Trophoblast cell (in vitro differentiated cells and primary cell): ENCODE measurements around the gene NIT1.

Experiments used
- DNase-seq, 2 donors: peaks; one replicate each; pipeline ENCODE4 v3.0.0-alpha.2; 2016
- H2AFZ ChIP-seq: 2 replicates; pipeline ENCODE4 v1.6.1; 2013; ENCODE audit warnings: low read length, moderate library complexity, mild to moderate bottlenecking; ENCODE audit not compliant: insufficient read depth, poor library complexity
- H2AK5ac ChIP-seq: 2 replicates; pipeline ENCODE4 v1.6.1; 2013; ENCODE audit warnings: mild to moderate bottlenecking, low read length
- H2BK120ac ChIP-seq: 2 replicates; pipeline ENCODE4 v1.6.1; 2013; ENCODE audit warnings: low read length, mild to moderate bottlenecking, moderate library complexity; ENCODE audit not compliant: insufficient read depth, poor library complexity
- H2BK12ac ChIP-seq: 2 replicates; pipeline ENCODE4 v1.6.1; 2013; ENCODE audit warnings: mild to moderate bottlenecking, low read length, moderate library complexity
- H2BK5ac ChIP-seq: 2 replicates; pipeline ENCODE4 v1.6.1; 2013; ENCODE audit warnings: low read length, low read depth, moderate library complexity, mild to moderate bottlenecking; ENCODE audit not compliant: poor library complexity
- H3K14ac ChIP-seq: 2 replicates; pipeline ENCODE4 v1.6.1; 2013; ENCODE audit warnings: mild to moderate bottlenecking, low read length
- H3K18ac ChIP-seq: 2 replicates; pipeline ENCODE4 v1.6.1; 2013; ENCODE audit warnings: mild to moderate bottlenecking, low read length
- H3K23ac ChIP-seq: 2 replicates; pipeline ENCODE4 v1.6.1; 2013; ENCODE audit warnings: low read length
- H3K27ac ChIP-seq: 2 replicates; pipeline ENCODE4 v1.5.1; 2013; ENCODE audit warnings: low read depth, mild to moderate bottlenecking, inconsistent platforms, low read length, moderate library complexity
- H3K27me3 ChIP-seq: 2 replicates; pipeline ENCODE4 v1.6.1; 2013; ENCODE audit warnings: inconsistent platforms, mild to moderate bottlenecking, low read length, moderate library complexity; ENCODE audit not compliant: insufficient read depth
- H3K36me3 ChIP-seq, 2 experiments: 1 replicate in 1 of 2; 2 replicates in 1 of 2; pipeline ENCODE4 v1.6.1; 2013; ENCODE audit warnings: low read length in 2 of 2, mild to moderate bottlenecking in 2 of 2, moderate library complexity in 1 of 2; ENCODE audit not compliant: insufficient read depth in 2 of 2, control insufficient read depth in 1 of 2
- H3K4ac ChIP-seq: 2 replicates; pipeline ENCODE4 v1.6.1; 2013; ENCODE audit warnings: low read depth, mild to moderate bottlenecking, low read length, moderate library complexity
- H3K4me1 ChIP-seq, 2 experiments: 1 replicate in 1 of 2; 2 replicates in 1 of 2; pipeline ENCODE4 v1.6.1; 2013; ENCODE audit warnings: low read length in 2 of 2, mild to moderate bottlenecking in 2 of 2, moderate library complexity in 1 of 2; ENCODE audit not compliant: insufficient read depth in 2 of 2, control insufficient read depth in 1 of 2
- H3K4me2 ChIP-seq: 2 replicates; pipeline ENCODE4 v1.6.1; 2013; ENCODE audit warnings: inconsistent platforms, mild to moderate bottlenecking, low read length, moderate library complexity
- H3K4me3 ChIP-seq: 2 replicates; pipeline ENCODE4 v1.5.1; 2013; ENCODE audit warnings: mild to moderate bottlenecking, low read depth, low read length, inconsistent platforms
- H3K79me1 ChIP-seq: one replicate; pipeline ENCODE4 v1.6.1; 2013; ENCODE audit warnings: low read length
- H3K79me2 ChIP-seq: 2 replicates; pipeline ENCODE4 v1.6.1; 2013; ENCODE audit warnings: low read length, mild to moderate bottlenecking; ENCODE audit not compliant: control insufficient read depth, insufficient read depth, poor library complexity
- H3K9ac ChIP-seq: 2 replicates; pipeline ENCODE4 v1.6.1; 2013; ENCODE audit warnings: mild to moderate bottlenecking, low read length
- H3K9me3 ChIP-seq: 2 replicates; pipeline ENCODE4 v1.6.1; 2013; ENCODE audit warnings: low read depth, mild to moderate bottlenecking, control low read depth, inconsistent platforms, low read length; ENCODE audit not compliant: insufficient read depth
- H4K12ac ChIP-seq: 2 replicates; pipeline ENCODE4 v1.6.1; 2013; ENCODE audit warnings: low read depth, mild to moderate bottlenecking, low read length, moderate library complexity
- H4K8ac ChIP-seq: 2 replicates; pipeline ENCODE4 v1.6.1; 2013; ENCODE audit warnings: low read depth, mild to moderate bottlenecking, low read length, moderate library complexity
- H4K91ac ChIP-seq: one replicate; pipeline ENCODE4 v1.6.1; 2013; ENCODE audit warnings: low read depth, mild to moderate bottlenecking, low read length, moderate library complexity
- WGBS: extraction: QIAGEN DNeasy Blood & Tissue Kit; methylation state at CpG from one replicate; pipeline ENCODE4 v1.1.7; 2013; ENCODE audit warnings: missing lambda C conversion rate; ENCODE audit not compliant: insufficient read length, insufficient coverage; ENCODE audit errors: extremely low coverage; 5-methylcytosine and 5-hydroxymethylcytosine counted together

NIT1 gene

DNA sequence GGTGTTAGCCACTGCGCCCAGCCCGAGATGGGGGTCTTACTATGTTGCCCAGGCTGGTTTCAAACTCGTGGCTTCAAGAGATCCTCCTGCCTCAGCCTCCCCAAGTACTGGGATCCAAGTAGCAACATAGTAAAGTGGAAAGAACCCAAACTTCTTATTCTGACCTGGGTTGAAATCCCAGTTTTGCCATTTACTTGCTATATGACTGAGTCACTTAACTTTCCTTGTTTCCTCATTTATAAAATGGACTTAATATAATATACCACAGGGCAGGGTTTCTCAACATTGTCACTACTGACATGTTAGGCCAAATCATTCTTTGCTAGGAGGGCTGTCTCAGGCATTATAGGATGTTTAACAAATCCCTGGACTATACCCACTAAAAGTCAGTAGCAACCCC lies 6.8 kb upstream of the NIT1 start:
- no peak overlapping the region for H3K4me3 ChIP-seq
- no peak overlapping the region for H2AK5ac ChIP-seq
- no peak overlapping the region for H4K12ac ChIP-seq
- H3K9ac ChIP-seq: no peak overlapping the region
- no peaks in the 10 kb centered on the region for H3K79me1 ChIP-seq
- H2BK5ac ChIP-seq: no peak overlapping the region
- H3K79me2 ChIP-seq: peaks cover 2% of the 10 kb centered on the region
- H3K18ac ChIP-seq: no peak overlapping the region
- no peak overlapping the region for H2BK120ac ChIP-seq
- H3K9me3 ChIP-seq: no peaks in the 10 kb centered on the region
- no peak overlapping the region for H2AFZ ChIP-seq
- no peak overlapping the region for H3K14ac ChIP-seq
- peaks cover 0 to 10% of the 10 kb centered on the region in 2 experiments for H3K36me3 ChIP-seq
- H3K4ac ChIP-seq: no peak overlapping the region
- no peaks in the 10 kb centered on the region for H3K27me3 ChIP-seq
- no CpG with 5 or more reads among the region's 3 CpGs for WGBS
- H4K8ac ChIP-seq: no peak overlapping the region
- no peak overlapping the region for H3K27ac ChIP-seq
- H3K4me2 ChIP-seq: no peak overlapping the region
- no peak for DNase-seq
- no peaks in the 10 kb centered on the region for H3K4me1 ChIP-seq
- no peak overlapping the region for H4K91ac ChIP-seq
- H3K23ac ChIP-seq: no peak overlapping the region
- H2BK12ac ChIP-seq: no peak overlapping the region

DNA sequence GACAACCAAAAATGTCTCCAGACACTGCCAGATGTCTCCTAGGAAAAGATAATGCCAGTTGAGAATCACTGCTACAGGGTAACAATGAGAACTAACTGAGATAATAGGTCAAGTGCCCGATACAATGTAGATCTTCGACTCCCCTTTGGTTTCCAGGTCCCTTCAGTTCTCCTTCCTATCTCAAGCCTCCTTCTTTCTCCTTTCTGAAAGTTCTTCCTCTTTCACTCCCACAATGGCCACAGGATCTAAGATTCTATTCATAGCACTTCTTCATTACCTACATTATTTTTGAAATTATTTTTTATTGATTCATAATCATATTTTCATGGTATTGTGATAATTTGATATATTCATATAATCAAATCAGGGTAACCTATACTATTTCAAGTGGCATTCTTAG lies 6.4 kb upstream of the NIT1 start:
- no peak overlapping the region for H3K27ac ChIP-seq
- H2BK5ac ChIP-seq: no peak overlapping the region
- no peak overlapping the region for H3K23ac ChIP-seq
- no peak overlapping the region for H3K14ac ChIP-seq
- no peaks in the 10 kb centered on the region for H3K27me3 ChIP-seq
- H4K91ac ChIP-seq: no peak overlapping the region
- no peak overlapping the region for H2BK120ac ChIP-seq
- H3K9ac ChIP-seq: no peak overlapping the region
- H3K79me2 ChIP-seq: peaks cover 2% of the 10 kb centered on the region
- H3K36me3 ChIP-seq: peaks cover 0 to 10% of the 10 kb centered on the region in 2 experiments
- DNase-seq: no peak
- no peak overlapping the region for H2AK5ac ChIP-seq
- H2AFZ ChIP-seq: no peak overlapping the region
- no peaks in the 10 kb centered on the region for H3K9me3 ChIP-seq
- no CpG with 5 or more reads among the region's 2 CpGs for WGBS
- no peaks in the 10 kb centered on the region for H3K79me1 ChIP-seq
- H4K8ac ChIP-seq: no peak overlapping the region
- no peak overlapping the region for H4K12ac ChIP-seq
- H3K4me2 ChIP-seq: no peak overlapping the region
- H3K18ac ChIP-seq: no peak overlapping the region
- H3K4me1 ChIP-seq: no peaks in the 10 kb centered on the region
- H2BK12ac ChIP-seq: no peak overlapping the region
- no peak overlapping the region for H3K4ac ChIP-seq
- no peak overlapping the region for H3K4me3 ChIP-seq

DNA sequence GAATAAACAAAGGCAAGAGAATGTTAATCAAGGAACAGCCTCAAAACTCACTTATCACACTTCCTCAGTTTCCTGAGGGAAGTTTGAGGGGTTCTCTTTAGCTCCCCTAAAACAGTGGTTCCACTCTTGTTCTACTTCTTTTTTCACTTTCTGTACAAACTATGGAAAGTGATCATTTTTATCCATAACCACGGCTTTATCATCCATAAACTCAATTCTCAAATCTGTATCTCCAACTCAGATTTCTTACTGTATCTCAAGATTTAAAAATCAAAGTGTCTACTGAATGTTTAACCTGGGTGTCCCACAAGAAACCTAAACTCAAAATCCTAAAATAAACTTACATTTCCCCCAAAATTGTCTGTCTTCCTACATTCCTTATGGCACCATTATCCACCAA lies 4.0 kb upstream of the NIT1 start:
- DNase-seq: no peak
- Histone ChIP-seq H3K4me3 (no peak overlapping the region), H2AFZ (no peak overlapping the region), H2BK120ac (no peak overlapping the region), H3K27ac (no peak overlapping the region), H3K23ac (no peak overlapping the region), H2BK5ac (no peak overlapping the region), H3K36me3 (peaks cover 0 to 10% of the 10 kb centered on the region in 2 experiments), H2BK12ac (no peak overlapping the region), H3K4me2 (no peak overlapping the region), H4K8ac (no peak overlapping the region), H3K27me3 (no peaks in the 10 kb centered on the region), H2AK5ac (no peak overlapping the region), H4K12ac (no peak overlapping the region), H3K14ac (no peak overlapping the region), H3K4me1 (peaks cover 4% of the 10 kb centered on the region in 2 experiments), H3K18ac (no peak overlapping the region), H3K79me2 (peaks cover 9% of the 10 kb centered on the region), H3K4ac (no peak overlapping the region), H3K9me3 (no peaks in the 10 kb centered on the region), H3K79me1 (peaks cover 5% of the 10 kb centered on the region), H3K9ac (no peak overlapping the region), H4K91ac (no peak overlapping the region)
- WGBS: no CpG with 5 or more reads among the region's 1 CpG

DNA sequence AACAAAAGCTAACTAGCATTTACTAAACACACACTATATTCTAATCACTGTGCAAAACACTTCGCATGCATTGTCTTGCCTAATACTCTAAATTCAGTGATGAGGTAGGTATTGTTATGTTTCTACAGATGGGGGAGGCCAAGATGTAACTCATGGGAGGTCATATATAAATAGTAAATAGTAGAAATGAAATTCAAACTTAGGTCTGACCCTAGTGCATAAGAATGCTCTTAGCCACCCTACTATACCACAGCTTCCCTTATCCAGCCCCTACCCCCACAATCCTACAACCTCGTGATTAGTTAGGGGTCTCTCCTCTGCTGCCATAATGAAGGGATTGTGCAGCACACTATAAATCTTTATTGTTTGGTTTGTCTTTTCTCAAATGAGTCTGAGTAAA lies 3.3 kb upstream of the NIT1 start:
- Histone ChIP-seq H3K9me3 (no peaks in the 10 kb centered on the region), H3K14ac (no peak overlapping the region), H3K23ac (no peak overlapping the region), H4K8ac (no peak overlapping the region), H2BK120ac (no peak overlapping the region), H4K12ac (no peak overlapping the region), H3K27me3 (no peaks in the 10 kb centered on the region), H3K4me3 (no peak overlapping the region), H2BK12ac (no peak overlapping the region), H3K79me2 (peaks cover 10% of the 10 kb centered on the region), H2BK5ac (no peak overlapping the region), H4K91ac (no peak overlapping the region), H3K18ac (no peak overlapping the region), H3K27ac (no peak overlapping the region), H3K36me3 (peaks cover 0 to 9% of the 10 kb centered on the region in 2 experiments), H2AK5ac (no peak overlapping the region), H3K4ac (no peak overlapping the region), H2AFZ (no peak overlapping the region), H3K9ac (no peak overlapping the region), H3K79me1 (peaks cover 5% of the 10 kb centered on the region), H3K4me1 (peaks cover 9 to 10% of the 10 kb centered on the region in 2 experiments), H3K4me2 (no peak overlapping the region)
- no peak for DNase-seq
- WGBS: no CpG with 5 or more reads among the region's 2 CpGs
